IPS-11a (cell line): Measurements from ENCODE around the gene CEP78.
"Not testable (repeated sequence)": the region's sequence is repeated elsewhere in the genome, so short reads cannot be mapped to it uniquely, and the experiment has no call there.

Experiments
- H3K4me3 ChIP-seq: one replicate; pipeline ENCODE4 v1.5.1; 2013; ENCODE audit warnings: low read depth, low read length, control low read depth

The CEP78 gene, protein sequence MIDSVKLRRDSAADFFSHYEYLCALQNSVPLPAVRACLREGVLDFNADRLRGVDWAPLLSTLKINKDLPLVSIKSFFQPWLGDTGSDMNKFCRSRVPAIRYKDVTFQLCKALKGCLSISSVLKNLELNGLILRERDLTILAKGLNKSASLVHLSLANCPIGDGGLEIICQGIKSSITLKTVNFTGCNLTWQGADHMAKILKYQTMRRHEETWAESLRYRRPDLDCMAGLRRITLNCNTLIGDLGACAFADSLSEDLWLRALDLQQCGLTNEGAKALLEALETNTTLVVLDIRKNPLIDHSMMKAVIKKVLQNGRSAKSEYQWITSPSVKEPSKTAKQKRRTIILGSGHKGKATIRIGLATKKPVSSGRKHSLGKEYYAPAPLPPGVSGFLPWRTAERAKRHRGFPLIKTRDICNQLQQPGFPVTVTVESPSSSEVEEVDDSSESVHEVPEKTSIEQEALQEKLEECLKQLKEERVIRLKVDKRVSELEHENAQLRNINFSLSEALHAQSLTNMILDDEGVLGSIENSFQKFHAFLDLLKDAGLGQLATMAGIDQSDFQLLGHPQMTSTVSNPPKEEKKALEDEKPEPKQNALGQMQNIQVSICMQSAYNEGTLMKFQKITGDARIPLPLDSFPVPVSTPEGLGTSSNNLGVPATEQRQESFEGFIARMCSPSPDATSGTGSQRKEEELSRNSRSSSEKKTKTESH

DNA sequence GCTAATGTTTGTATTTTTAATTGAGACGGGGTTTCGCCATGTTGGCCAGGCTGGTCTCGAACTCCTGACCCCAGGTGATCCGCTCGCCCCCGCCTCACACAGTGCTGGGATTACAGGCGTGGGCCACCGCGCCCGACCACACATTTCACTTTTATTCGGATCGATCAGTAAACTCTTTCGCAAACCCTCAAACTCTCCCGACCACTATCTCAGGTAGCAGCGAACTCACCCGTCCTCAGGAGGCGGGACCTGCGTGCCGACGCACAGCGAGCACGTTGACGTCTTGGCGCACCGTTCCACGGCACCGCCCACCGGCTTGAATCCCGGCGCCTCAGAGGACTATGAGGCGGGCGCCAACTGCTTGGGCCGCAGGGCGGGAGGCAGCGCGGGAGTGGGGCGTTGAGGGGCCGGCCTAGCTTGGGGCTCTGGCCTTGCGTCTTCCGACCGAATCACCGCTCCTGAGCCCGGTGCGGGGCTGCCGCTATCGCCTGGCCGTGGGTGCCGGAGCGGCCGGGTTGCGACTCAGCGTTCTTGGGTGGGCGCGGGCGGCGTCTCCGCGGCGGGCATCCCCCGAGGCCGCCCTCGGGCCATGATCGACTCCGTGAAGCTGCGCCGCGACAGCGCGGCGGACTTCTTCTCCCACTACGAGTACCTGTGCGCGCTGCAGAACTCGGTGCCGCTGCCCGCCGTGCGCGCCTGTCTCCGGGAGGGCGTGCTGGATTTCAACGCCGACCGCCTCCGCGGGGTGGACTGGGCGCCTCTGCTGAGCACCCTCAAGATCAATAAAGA is at the start of gene CEP78:
Gene CEP78, plus strand, starts transcription at position 314 of the 789 bp plus-strand sequence. Its CDS starts 276 bp downstream, at position 590.
- H3K4me3 ChIP-seq: peak within 1 kb of the TSS; percentile 88

DNA sequence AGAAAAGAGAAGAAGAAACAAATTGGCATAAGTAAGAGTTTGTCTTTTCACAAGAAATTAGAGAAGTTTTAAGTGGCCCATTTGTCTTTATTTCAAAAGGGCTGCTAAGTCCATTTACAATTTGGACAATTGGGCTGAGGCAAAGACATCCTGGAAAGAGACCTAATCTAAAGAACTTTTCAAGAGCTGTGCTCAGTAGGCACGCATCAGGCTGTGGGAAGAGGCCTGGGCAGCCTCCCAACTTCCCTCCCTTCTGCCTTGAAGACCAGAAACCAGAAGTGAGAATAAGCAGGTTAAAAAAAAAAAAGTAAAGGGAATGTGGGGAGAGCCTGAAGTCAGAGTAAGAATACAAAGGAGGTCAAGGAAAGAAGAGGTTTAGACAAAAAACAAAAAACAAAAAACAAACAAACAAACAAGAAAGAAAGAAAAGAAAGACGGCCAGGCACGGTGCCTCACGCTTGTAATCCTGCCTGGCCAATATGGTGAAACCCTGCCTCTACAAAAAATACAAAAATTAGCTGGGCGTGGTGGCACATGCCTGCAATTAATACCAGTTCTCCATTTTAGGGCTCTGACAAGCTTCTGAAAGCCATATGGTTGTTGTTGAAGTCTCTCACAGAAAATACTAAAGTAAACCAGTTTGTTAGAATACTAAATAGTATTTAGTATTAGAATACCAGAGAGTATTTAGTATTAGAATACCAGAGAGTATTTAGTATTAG is 48.0 kb upstream of the CEP78 start:
- H3K4me3 ChIP-seq: no peak overlapping the region

DNA sequence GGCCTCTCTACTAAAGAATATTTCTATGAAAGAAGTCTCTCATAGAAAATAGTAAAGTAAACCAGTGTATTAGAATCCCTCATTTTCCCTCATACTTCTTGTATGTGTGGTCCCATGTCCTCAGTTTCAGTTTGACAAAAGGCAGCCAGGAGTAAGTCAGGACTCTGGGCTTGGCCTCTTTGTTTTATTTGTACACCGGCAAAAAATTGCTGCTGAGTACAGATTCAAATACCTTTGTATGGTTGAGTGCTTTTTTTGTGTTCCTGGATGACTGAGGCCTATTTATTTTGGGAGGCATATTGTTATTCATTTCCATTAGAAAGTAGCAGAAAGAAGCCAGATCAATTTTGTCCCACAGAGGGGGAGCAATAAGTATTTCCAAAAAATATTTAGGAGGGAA is 47.3 kb upstream of the CEP78 start:
- no peak overlapping the region for H3K4me3 ChIP-seq

DNA sequence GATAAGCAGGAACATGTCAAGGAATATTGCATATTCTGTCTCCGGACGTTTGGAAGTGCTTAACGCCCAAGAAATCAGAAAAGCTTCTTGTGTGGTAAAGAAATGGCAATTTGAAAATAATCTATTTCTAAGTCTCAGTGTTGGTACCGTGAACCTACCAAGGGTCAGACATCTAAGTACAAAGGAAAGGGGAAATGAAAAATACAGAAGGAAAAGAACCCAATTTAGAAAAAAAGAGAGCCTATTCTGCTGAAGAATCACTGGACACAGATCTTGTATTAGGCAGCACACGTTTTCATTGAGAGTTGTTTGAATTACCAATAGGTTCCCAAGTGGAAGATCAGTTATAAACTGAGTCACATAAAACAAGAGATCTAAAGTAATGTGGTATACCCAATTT is 46.9 kb upstream of the CEP78 start:
- no peak overlapping the region for H3K4me3 ChIP-seq

DNA sequence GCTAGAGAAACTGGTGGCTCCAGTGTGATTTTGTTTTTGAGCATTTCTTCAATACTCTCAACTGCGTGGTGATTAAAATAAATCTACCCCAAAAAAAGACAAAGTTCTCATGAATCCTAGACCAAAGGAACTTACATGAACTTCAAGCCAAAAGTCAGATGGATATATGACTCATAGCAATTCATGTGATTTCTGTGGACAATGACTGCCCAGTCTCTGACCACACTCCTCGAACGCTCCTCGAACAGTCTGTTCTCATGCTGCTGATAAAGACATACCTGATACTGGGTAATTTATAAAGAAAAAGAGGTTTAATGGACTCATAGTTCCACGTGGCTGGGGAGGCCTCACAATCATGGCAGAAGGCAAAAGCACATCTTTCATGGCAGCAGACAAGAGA is 46.4 kb upstream of the CEP78 start:
- H3K4me3 ChIP-seq: no peak overlapping the region

DNA sequence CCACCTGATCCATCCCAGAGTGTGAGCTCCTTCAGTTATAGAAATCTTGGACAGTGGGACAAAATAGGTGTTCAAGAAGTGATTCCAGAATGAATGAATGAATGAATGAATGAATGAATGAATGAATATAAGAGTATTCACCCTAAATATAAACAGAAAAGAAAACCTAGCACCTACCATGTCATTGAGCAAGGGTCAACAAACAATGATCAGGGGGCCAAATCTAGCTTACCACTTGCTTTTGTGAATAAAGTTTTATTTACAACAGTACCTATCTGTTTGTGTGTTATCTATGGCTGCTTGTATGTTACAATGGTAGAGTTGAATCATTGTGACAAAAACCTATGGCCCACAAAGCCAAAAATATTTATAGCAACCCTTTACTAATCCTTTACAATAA is 43.9 kb upstream of the CEP78 start:
- H3K4me3 ChIP-seq: no peak overlapping the region

DNA sequence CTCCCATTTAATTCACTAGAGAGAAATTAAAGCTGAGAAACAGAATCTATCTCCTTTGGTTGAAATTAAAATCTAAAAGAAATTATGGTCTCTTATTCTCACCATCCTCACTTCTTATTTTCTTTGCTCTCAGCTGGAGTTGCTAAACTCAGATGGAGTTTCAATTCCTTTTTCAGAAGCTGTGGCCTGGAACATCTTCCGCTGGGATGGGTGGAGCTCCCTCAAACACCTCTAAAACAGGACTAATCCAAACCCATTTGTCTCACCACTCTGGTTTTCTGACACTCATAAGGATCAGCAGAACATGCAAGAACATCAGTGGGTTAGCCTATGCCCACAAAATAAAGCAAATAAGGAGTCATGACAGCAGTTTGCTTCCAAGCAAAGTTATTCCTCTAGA is 39.6 kb upstream of the CEP78 start:
- no peak overlapping the region for H3K4me3 ChIP-seq

DNA sequence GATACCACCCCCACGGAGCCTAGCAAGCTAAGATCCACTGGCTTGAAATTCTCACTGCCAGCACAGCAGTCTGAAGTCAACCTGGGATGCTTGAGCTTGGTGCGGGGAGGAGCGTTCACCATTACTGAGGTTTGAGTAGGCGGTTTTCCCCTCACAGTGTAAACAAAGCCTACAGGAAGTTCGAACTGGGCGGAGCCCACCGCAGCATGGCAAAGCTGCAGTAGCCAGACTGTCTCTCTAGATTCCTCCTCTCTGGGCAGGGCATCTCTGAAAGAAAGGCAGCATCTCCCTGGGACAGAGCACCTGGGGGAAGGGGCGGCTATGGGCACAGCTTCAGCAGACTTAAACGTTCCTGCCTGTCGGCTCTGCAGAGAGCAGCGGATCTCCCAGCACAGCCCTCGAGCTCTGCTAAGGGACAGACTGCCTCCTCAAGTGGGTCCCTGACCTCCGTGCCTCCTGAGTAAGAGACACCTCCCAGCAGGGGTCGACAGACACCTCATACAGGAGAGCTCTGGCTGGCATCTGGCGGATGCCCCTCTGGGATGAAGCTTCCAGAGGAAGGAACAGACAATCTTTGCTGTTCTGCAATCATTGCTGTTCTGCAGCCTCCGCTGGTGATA is 34.6 kb upstream of the CEP78 start:
- not testable (repeated sequence) for H3K4me3 ChIP-seq

DNA sequence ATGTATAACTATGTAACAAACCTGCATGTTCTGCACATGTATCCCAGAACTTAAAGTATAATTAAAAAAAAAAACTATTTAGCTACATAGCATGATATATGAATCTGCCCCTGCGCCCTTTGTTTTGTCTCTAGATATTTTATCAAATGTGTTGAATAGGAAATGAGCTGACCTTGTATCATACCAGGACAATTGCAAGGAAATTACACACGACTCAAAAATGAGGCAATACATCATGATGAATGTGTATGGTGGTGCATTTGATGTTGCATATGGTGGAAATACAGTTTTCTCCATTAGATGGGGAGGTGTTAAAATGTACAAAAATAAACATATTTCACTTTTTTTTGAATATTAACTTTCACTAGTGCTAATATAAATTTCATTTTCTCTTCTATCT is 28.6 kb upstream of the CEP78 start:
- H3K4me3 ChIP-seq: no peak overlapping the region

DNA sequence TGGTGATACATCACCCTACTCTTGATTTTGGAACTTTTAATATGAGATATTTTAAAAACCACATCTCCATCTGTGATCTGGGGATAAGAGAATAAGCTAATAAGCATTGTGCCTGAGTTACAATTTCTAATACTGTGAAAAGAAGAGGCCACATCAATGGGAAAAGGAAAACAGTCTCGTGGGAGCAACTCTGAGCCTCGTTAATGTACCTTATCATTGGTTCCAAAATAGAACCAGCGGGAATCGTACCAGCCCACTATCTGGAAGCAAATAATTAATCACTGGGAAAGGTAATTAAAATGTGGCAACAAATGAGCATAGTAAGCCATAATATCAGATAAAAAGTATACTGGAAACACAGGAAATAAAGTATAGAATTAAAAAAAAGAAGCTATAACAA is 28.0 kb upstream of the CEP78 start:
- no peak overlapping the region for H3K4me3 ChIP-seq

DNA sequence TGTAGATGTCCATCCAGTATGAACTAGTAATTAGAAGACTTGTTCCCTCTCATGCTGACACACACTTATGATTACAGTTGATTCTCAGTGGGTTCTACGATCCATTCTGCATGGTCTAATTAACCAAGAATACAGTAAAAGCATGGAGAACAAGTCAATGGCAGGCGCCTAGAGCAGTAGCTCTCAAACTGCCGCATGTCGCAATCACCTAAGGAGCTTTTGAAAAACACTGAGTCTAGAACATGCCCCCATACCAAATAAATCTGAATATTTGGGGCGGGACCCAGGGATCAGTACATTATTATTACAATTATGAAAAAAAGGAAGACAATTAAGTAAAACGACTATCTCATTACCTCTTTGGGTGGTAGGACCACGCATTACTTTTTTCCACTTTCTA is 26.7 kb upstream of the CEP78 start:
- H3K4me3 ChIP-seq: no peak overlapping the region

DNA sequence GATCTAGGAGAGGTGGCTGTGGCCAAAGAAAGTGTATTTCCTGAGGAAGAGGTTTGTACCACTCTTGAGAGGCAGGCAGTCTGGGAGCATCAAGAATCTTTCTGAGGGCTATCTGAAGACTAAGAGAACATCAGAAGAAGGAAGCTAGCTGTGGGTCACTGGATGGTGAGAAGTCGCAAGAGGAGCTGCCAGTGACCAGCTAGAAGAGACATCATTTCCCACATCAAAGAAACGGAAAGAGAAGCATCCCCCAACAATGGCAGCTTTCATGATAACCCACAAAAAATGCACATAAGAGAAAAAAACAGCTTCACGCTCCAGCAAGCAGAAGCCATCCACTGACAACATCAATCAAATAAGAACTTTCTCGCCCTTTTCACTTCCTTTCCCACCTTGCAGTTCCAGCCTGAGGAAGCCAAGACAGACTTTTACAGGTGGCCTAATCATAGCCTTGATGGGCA is 25.0 kb upstream of the CEP78 start:
- H3K4me3 ChIP-seq: no peak overlapping the region

DNA sequence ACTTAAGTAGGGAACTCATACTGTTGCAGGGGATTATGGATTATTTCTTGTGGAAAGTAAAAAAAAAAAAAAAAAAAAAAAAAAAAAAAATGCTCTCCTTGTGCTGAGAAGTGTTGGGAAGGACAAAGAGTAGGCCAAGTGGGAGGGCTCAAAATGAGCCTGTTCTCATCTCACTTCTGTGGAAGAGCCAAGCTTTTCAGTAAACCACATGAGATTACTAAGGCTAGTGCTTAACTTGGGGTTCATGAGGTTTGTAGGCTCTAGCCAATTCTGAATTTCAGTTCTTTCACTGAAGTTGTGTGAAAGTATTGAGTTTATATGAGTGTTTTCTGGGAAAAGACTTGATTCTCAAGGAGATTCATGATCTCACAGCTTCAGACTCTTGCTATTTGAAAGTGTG is 23.0 kb upstream of the CEP78 start:
- no peak overlapping the region for H3K4me3 ChIP-seq

DNA sequence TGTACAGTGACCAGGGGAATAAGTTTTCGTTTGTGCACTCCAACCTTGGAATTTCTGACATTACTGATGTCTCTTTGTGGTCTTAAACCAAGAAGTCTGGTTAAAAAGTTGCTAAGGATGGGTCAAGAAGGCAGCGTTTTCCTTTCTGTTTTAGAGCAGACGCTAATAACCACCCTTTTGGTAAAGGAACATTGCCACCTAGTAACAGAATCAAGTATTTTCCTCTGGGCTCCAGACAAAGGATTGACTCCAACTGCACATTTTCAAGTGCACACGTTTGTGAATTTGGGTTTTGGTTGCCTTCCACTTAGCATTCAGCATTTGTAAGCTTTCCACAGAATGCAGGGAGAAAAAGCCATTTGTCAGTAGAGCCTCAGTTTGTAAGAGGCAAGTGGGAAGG is 22.2 kb upstream of the CEP78 start:
- no peak overlapping the region for H3K4me3 ChIP-seq

DNA sequence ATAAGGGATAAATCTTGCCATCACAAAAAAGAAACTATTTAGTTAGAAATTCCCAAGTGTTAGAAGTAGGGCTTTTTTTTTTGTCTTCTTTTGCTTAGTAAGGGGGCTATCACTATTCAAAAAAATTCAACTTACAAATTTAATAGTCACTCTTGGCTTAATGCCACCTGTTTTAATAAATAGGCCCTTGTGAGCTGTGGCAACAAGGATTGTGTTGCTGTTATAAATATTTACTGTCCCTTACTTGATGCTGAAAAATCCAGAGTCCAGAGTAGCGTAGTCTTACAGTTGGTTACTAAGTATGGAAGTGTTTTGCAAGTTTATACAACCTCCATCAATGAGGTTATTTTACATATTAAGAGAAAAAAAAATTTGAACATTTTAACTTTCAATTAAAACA is 21.4 kb upstream of the CEP78 start:
- H3K4me3 ChIP-seq: no peak overlapping the region

DNA sequence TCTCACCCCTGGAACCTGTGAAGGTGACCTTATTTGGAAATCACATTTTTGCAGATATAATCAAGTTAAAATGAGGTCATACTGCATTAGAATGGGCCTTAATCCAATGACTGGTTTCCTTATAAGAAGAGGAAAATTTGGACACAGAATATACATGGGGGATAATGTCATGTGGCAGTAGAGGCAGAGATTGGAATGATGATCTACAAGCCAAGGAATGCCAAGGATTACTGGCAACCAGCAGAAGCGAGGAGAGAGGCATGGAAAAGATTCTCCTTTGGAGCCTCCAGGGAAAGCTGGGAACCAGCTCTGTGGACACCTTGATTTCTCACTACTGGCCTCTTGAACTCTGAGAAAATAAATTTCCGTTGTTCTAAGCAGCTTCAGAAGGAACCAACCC is 20.2 kb upstream of the CEP78 start:
- no peak overlapping the region for H3K4me3 ChIP-seq

DNA sequence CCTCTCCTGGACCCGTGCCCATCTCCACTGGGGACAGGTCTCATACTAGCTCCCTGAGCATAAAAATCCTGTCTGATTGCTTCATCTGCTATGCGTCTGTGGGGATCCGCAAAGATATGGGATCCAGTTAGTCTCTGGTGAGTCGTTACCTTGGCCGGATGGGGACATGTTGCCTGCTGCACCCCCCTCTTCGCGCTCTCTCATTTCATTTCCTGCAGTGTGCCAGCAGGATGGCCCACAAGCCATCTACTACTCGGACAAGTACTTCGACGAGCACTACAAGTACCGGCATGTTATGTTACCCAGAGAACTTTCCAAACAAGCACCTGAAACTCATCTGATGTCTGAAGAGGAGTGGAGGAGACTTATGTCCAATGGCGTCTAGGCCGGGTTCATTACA is 17.0 kb upstream of the CEP78 start:
- H3K4me3 ChIP-seq: no peak overlapping the region

DNA sequence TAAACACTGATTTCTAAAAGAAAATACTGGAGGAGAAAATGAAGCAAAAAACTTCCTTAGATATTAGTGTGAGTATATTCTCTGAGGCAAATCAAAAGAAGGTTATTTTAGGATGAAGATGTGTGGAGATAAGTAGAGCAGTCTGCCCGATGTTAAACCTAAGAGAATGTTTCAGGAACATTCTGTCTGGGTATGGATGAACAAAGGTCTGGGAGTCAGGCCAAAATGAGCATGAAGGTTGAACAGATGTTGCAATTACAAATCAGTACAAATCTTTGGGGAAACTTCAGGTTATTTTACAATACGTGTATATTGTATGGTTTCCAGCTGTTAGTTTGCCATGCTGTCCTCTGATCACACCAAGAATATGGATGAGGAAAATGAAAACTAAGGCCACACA is 14.4 kb upstream of the CEP78 start:
- H3K4me3 ChIP-seq: no peak overlapping the region

DNA sequence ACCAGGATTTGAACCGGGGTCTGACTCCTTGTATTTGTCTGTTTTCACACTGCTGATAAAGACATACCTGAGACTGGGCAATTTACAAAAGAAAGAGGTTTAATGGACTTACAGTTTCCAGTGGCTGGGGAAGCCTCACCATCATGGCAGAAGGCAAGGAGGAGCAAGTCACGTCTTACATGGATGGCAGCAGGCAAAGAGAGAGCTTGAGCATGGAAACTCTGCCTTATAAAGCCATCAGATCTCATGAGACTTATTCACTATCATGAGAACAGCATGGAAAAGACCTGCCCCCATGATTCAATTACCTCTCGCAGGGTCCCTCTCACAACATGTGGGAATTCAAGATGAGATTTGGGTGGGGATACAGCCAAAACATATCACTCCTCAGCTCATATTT is 14.0 kb upstream of the CEP78 start:
- not testable (repeated sequence) for H3K4me3 ChIP-seq

DNA sequence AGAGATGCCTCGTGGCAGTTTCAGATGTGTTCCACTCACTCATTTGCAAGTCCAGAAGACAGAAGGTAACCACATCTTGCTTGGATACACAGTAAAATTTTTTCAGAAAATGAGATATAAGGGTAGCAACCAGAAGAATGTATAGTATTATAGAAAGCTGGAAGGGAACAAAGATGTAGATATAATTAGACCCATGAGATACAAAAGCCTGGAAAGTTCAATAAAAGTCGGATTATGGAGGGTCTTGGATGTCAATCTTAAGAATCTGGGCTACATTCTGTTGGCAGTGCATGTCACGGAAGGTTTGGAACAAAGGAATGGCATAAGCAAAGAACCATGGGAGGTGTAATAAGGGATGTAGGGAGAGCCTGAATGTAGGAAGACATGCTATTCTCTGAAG is 5.1 kb upstream of the CEP78 start:
- H3K4me3 ChIP-seq: no peak overlapping the region

DNA sequence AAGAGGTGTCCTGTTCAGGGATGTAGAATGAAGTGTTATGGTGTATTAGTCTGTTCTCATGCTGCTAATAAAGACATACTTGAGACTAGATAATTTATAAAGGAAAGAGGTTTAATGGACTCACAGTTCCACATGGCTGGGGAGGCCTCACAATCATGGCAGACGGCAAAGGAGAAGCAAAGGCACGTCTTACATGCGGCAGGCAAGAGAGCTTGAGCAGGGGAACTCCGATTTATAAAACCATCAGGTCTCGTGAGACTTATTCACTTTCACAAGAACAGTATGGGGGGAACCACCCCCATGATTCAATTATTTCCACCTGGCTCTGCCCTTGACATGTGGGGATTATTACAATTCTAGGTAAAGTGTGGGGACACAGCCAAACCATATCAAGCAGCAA is 3.4 kb upstream of the CEP78 start:
- H3K4me3 ChIP-seq: not testable (repeated sequence)
